ENCODE measurements around the gene PRKAG2.

The PRKAG2 gene

GRCh38 chr7:151675196-151675920 is 201.6 kb downstream of the PRKAG2 start:
- Histone ChIP-seq H3K9ac (ENCODE audit: low read length) (no peak overlapping the region), H3K4me2 (ENCODE audit: low read length) (no peak overlapping the region), H3K36me3 (replicated peaks; ENCODE audit: low read depth, low read length) (no peaks in the 10 kb centered on the region), H3K4me1 (ENCODE audit: low read length) (no peaks in the 10 kb centered on the region), H3K27ac (ENCODE audit: low read length) (no peak overlapping the region), H3K9me3 (ENCODE audit: insufficient read depth, low read length) (no peaks in the 10 kb centered on the region), H2AFZ (ENCODE audit: low read depth, low read length) (no peak overlapping the region), H3K79me2 (ENCODE audit: low read length) (no peaks in the 10 kb centered on the region), H3K4me3 (ENCODE audit: low read length) (no peak overlapping the region), H3K27me3 (ENCODE audit: low read depth, low read length) (no peaks in the 10 kb centered on the region), H4K20me1 (ENCODE audit: insufficient read depth, low read length) (no peaks in the 10 kb centered on the region)
- TF ChIP-seq CTCF (IDR thresholded peaks at IDR 0.05; ENCODE audit: low read depth, low read length) = no peak
- no peak for TF ChIP-seq EZH2phosphoT487 (IDR thresholded peaks at IDR 0.05; ENCODE audit: low read depth)

DNA sequence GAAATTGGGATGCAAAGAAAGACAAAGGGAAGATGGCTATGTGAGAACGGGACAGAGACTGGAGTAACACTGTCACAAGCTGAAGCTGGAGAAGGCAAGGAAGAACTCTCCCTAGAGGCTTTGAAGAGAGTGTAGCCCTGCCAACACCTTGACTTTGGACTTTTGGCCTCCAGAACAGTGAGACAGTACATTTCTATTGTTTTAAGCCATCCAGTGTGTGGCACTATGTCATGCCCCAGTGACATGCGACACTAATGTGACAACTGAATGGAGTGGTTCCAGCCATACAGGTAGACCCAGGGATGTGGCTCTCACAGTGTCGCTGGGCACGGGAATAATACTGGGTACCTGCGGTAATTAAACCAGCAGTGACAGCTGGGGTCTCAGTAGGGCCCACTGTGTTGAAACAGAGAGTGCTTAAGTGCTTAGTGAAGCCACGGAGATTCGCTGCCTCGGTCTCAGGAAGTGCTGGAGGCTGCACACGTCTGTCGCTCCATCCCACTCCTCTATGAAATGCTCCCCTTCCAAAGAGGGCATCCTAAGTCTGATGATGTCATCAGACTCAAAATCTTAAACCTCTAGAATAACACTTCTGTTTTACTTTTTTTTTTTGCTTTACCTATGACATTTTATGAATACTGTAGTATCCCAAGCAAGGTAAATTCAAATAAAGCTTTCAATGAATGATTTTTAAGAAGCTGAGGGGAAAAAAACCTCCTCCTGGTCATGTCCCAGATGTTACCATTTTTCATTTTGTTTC is 202.6 kb downstream of the PRKAG2 start:
- TF ChIP-seq EZH2phosphoT487 (IDR thresholded peaks at IDR 0.05; ENCODE audit: low read depth) = no peak
- TF ChIP-seq CTCF (IDR thresholded peaks at IDR 0.05; ENCODE audit: low read depth, low read length) = no peak
- no peaks in the 10 kb centered on the region for H4K20me1 ChIP-seq (ENCODE audit: insufficient read depth, low read length)
- no peak overlapping the region for H3K9ac ChIP-seq (ENCODE audit: low read length)
- no peak overlapping the region for H2AFZ ChIP-seq (ENCODE audit: low read depth, low read length)
- H3K4me2 ChIP-seq (ENCODE audit: low read length) = no peak overlapping the region
- no peak overlapping the region for H3K4me3 ChIP-seq (ENCODE audit: low read length)
- H3K9me3 ChIP-seq (ENCODE audit: insufficient read depth, low read length) = no peaks in the 10 kb centered on the region
- no peaks in the 10 kb centered on the region for H3K36me3 ChIP-seq (replicated peaks; ENCODE audit: low read depth, low read length)
- H3K79me2 ChIP-seq (ENCODE audit: low read length) = no peaks in the 10 kb centered on the region
- no peak overlapping the region for H3K27ac ChIP-seq (ENCODE audit: low read length)
- H3K27me3 ChIP-seq (ENCODE audit: low read depth, low read length) = no peaks in the 10 kb centered on the region
- no peaks in the 10 kb centered on the region for H3K4me1 ChIP-seq (ENCODE audit: low read length)

GRCh38 chr7:151673216-151673615 is 203.7 kb downstream of the PRKAG2 start:
- no peak overlapping the region for H2AFZ ChIP-seq (ENCODE audit: low read depth, low read length)
- no peaks in the 10 kb centered on the region for H3K36me3 ChIP-seq (replicated peaks; ENCODE audit: low read depth, low read length)
- H3K27ac ChIP-seq (ENCODE audit: low read length) = no peak overlapping the region
- TF ChIP-seq EZH2phosphoT487 (IDR thresholded peaks at IDR 0.05; ENCODE audit: low read depth) (no peak), CTCF (IDR thresholded peaks at IDR 0.05; ENCODE audit: low read depth, low read length) (no peak)
- H4K20me1 ChIP-seq (ENCODE audit: insufficient read depth, low read length) = no peaks in the 10 kb centered on the region
- no peaks in the 10 kb centered on the region for H3K9me3 ChIP-seq (ENCODE audit: insufficient read depth, low read length)
- no peaks in the 10 kb centered on the region for H3K27me3 ChIP-seq (ENCODE audit: low read depth, low read length)
- H3K4me2 ChIP-seq (ENCODE audit: low read length) = no peak overlapping the region
- no peaks in the 10 kb centered on the region for H3K79me2 ChIP-seq (ENCODE audit: low read length)
- no peaks in the 10 kb centered on the region for H3K4me1 ChIP-seq (ENCODE audit: low read length)
- no peak overlapping the region for H3K9ac ChIP-seq (ENCODE audit: low read length)
- H3K4me3 ChIP-seq (ENCODE audit: low read length) = no peak overlapping the region

- no peak overlapping the region for H3K4me2 ChIP-seq (ENCODE audit: low read length)
Observed at GRCh38 chr7:151672716-151673115, 204.2 kb downstream of the PRKAG2 start.

More at GRCh38 chr7:151672716-151673115, 204.2 kb downstream of the PRKAG2 start:
- Histone ChIP-seq H3K9me3 (ENCODE audit: insufficient read depth, low read length) (no peaks in the 10 kb centered on the region), H3K4me3 (ENCODE audit: low read length) (no peak overlapping the region), H3K79me2 (ENCODE audit: low read length) (no peaks in the 10 kb centered on the region), H3K4me1 (ENCODE audit: low read length) (no peaks in the 10 kb centered on the region), H2AFZ (ENCODE audit: low read depth, low read length) (no peak overlapping the region), H3K36me3 (replicated peaks; ENCODE audit: low read depth, low read length) (no peaks in the 10 kb centered on the region), H3K27me3 (ENCODE audit: low read depth, low read length) (no peaks in the 10 kb centered on the region), H3K27ac (ENCODE audit: low read length) (no peak overlapping the region), H3K9ac (ENCODE audit: low read length) (no peak overlapping the region), H4K20me1 (ENCODE audit: insufficient read depth, low read length) (no peaks in the 10 kb centered on the region)
- TF ChIP-seq EZH2phosphoT487 (IDR thresholded peaks at IDR 0.05; ENCODE audit: low read depth) = no peak
- no peak for TF ChIP-seq CTCF (IDR thresholded peaks at IDR 0.05; ENCODE audit: low read depth, low read length)
